Vagina (tissue), 2 donors: Measurements from ENCODE around the gene DBNDD1.

Experiments
- POLR2A ChIP-seq, 2 donors: fragments of 450-650 bp; IDR thresholded peaks; one replicate each; pipeline ENCODE4 v1.6.1; 2017; ENCODE audit warnings: antibody characterized with exemption in 2 of 2, mild to moderate bottlenecking in 2 of 2, moderate library complexity in 2 of 2
- TF ChIP-seq, protein P1 (sequence below), 3 experiments: fragments of 450-650 bp in 2 of 3; fragments of 200-600 bp in 1 of 3; sonication (generic) in 1 of 3; IDR thresholded peaks; one replicate each; pipeline ENCODE4 v1.5.1; 2017 to 2019; ENCODE audit warnings: antibody characterized with exemption in 3 of 3, mild to moderate bottlenecking in 2 of 3, moderate library complexity in 2 of 3

- TF ChIP-seq, protein P1, sequence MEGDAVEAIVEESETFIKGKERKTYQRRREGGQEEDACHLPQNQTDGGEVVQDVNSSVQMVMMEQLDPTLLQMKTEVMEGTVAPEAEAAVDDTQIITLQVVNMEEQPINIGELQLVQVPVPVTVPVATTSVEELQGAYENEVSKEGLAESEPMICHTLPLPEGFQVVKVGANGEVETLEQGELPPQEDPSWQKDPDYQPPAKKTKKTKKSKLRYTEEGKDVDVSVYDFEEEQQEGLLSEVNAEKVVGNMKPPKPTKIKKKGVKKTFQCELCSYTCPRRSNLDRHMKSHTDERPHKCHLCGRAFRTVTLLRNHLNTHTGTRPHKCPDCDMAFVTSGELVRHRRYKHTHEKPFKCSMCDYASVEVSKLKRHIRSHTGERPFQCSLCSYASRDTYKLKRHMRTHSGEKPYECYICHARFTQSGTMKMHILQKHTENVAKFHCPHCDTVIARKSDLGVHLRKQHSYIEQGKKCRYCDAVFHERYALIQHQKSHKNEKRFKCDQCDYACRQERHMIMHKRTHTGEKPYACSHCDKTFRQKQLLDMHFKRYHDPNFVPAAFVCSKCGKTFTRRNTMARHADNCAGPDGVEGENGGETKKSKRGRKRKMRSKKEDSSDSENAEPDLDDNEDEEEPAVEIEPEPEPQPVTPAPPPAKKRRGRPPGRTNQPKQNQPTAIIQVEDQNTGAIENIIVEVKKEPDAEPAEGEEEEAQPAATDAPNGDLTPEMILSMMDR (IDR thresholded peaks at IDR 0.05) = no peak
- no peak for TF ChIP-seq POLR2A (IDR thresholded peaks at IDR 0.05)
These were observed 28.6 kb upstream of the DBNDD1 start for GRCh38 chr16:90047714-90048346.
